ENCODE measurements around the gene RRP1. TPM values are rescaled to one million over a fixed set of nuclear protein-coding genes. Genes with fewer than 3 reads are reported as not detected.
"Not testable (repeated sequence)": the region's sequence is repeated elsewhere in the genome, so short reads cannot be mapped to it uniquely, and the experiment has no call there.

Gene RRP1
- polyA plus RNA-seq, 2 of the 4 experiments (the other 2 are of a cell fraction) = 15.4 to 29.5 TPM

DNA sequence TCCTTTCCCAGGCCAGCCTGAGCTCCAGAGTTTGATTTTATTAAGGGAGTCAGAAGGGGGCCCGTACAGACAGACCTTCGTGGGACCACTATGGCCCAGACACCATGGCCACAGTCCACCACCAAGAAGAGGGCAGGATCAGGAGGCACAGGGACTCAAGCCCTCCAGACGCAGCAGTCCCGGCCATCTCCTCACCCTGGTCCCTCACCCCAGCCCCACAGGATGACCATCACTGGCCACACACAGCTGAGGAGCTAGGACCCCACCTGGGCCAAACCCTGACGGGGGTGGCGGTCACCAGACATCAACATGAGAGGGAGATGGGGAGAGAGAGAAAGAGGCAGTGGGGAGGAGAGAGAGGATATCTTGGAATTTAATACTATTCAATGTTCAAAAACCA, 46.5 kb downstream of the RRP1 start:
- CTCF ChIA-PET = interaction anchor here (0.5 kb wide), 1 partner anchor 154 kb away, joined by 3 read pairs; no protein-coding TSS in a partner anchor

DNA sequence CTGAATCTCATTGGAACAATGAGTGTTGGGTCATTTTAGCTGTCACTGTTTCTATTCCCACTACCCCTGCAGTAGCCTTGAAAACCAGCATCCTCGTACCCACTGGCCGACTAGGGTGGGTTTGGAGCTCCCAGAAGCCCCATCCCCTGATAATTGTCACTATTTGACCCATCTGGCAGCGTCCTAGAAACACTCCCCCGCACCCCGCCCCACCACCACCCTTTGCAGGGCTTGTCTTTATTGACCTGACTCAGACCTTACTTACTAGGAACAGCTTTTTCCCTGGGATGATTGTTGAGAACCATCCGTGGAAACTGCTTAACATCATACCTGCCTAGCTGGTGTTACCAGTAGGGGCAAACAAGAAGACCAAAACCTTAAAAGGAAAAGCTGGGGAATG, 47.2 kb downstream of the RRP1 start:
- Histone ChIP-seq H3K9me3 (no peaks in the 10 kb centered on the region), H3K27ac (no peak overlapping the region), H3K4me3 (no peak overlapping the region), H3K4me1 (no peaks in the 10 kb centered on the region), H3K4me2 (no peak overlapping the region)
- FAIRE-seq = no peak
- POLR2A ChIA-PET = no interaction called here
- DNase-seq (ENCODE audit: low read depth in 1 of 2, low spot score in 1 of 2) = no peak
- 16% methylated on average over 6 of the region's 6 CpGs for WGBS (ENCODE audit: missing lambda C conversion rate)
- CTCF ChIA-PET = interaction anchor here (0.5 to 1.5 kb wide), 2 partner anchors 26 to 154 kb away, joined by 3 to 4 read pairs; no protein-coding TSS in a partner anchor
- TF ChIP-seq POLR2A (IDR thresholded peaks at IDR 0.05; ENCODE audit: low read length) (no peak), CBX8 (IDR thresholded peaks at IDR 0.05) (no peak), CEBPB (IDR thresholded peaks at IDR 0.05) (no peak)
- ATAC-seq = no peak

More for the DNA sequence above, 46.5 kb downstream of the RRP1 start:
- no peak overlapping the region for H3K4me3 ChIP-seq
- no peaks in the 10 kb centered on the region for H3K9me3 ChIP-seq
- POLR2A ChIA-PET = no interaction called here
- no peak for TF ChIP-seq GATA3 (IDR thresholded peaks at IDR 0.05; ENCODE audit: borderline replicate concordance)
- no peak for TF ChIP-seq HOXB5 (CRISPR knock-in tag; IDR thresholded peaks at IDR 0.05)
- no peak for TF ChIP-seq MYC (IDR thresholded peaks at IDR 0.05; ENCODE audit: borderline replicate concordance, low read length)
- no peak for TF ChIP-seq ZFP36 (IDR thresholded peaks at IDR 0.05; ENCODE audit: borderline replicate concordance, partially characterized antibody)
- H3K4me1 ChIP-seq = no peaks in the 10 kb centered on the region
- ATAC-seq (no peak), DNase-seq (ENCODE audit: low read depth in 1 of 2, low spot score in 1 of 2) (no peak), FAIRE-seq (no peak)
- WGBS (ENCODE audit: missing lambda C conversion rate) = 35% methylated on average over 3 of the region's 6 CpGs
- H3K27ac ChIP-seq = no peak overlapping the region
- H3K4me2 ChIP-seq = no peak overlapping the region

DNA sequence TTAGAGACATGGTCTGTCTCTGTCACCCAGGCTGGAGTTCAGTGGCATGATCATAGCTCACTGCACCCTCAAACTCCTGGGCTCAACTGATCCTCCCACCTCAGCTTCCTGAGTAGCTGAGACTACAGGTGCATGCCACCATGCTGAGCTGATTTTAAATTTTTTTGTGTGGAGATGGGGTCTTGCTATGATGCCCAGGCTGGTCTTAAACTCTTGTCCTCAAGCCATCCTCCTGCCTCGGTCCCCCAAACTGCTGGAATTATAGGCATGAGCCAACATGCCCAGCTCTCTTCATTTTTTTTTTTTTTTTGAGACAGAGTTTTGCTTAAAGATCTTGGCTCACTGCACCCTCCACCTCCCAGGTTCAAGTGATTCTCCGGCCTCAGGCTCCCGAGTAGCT, 50.9 kb downstream of the RRP1 start:
- CTCF ChIA-PET = interaction anchor here (0.8 kb wide), 1 partner anchor 9 kb away, joined by 3 read pairs; no protein-coding TSS in a partner anchor
- POLR2A ChIA-PET = no interaction called here
- 85% methylated on average over 3 of the region's 3 CpGs for WGBS (ENCODE audit: missing lambda C conversion rate)
- Histone ChIP-seq H3K4me2 (no peak overlapping the region), H3K9me3 (no peaks in the 10 kb centered on the region), H3K4me3 (no peak overlapping the region), H3K4me1 (no peaks in the 10 kb centered on the region), H3K27ac (no peak overlapping the region)
- FAIRE-seq (no peak), ATAC-seq (no peak), DNase-seq (ENCODE audit: low read depth in 1 of 2, low spot score in 1 of 2) (no peak)
- no peak for TF ChIP-seq NFE2L2 (conservative IDR thresholded peaks at IDR 0.05; ENCODE audit: low read length)
- no peak for TF ChIP-seq RARB (CRISPR knock-in tag; IDR thresholded peaks at IDR 0.05)
- no peak for TF ChIP-seq BHLHE40 (IDR thresholded peaks at IDR 0.05; ENCODE audit: low read depth, low read length)
- TF ChIP-seq RAD21 (conservative IDR thresholded peaks at IDR 0.05 in 1 of 2, IDR thresholded peaks at IDR 0.05 in 1 of 2) = no peak
- TF ChIP-seq NPAS2 (CRISPR knock-in tag; IDR thresholded peaks at IDR 0.05; ENCODE audit: borderline replicate concordance) = no peak
- no peak for TF ChIP-seq ZC3H11A (IDR thresholded peaks at IDR 0.05)
- no peak for TF ChIP-seq TFCP2L1 (CRISPR knock-in tag; IDR thresholded peaks at IDR 0.05)
- TF ChIP-seq KDM5A (IDR thresholded peaks at IDR 0.05) = no peak
- TF ChIP-seq ESRRA (IDR thresholded peaks at IDR 0.05; ENCODE audit: borderline replicate concordance, low read length) = no peak
- TF ChIP-seq MAZ (IDR thresholded peaks at IDR 0.05; ENCODE audit: borderline replicate concordance, low read depth, low read length) = no peak
- TF ChIP-seq EP300 (IDR thresholded peaks at IDR 0.05) = no peak
- TF ChIP-seq RFX5 (IDR thresholded peaks at IDR 0.05) = no peak
- TF ChIP-seq EHF (CRISPR knock-in tag; IDR thresholded peaks at IDR 0.05) = no peak
- TF ChIP-seq MYC (IDR thresholded peaks at IDR 0.05; ENCODE audit: borderline replicate concordance, low read length) = no peak
- no peak for TF ChIP-seq JUN (IDR thresholded peaks at IDR 0.05)
- no peak for TF ChIP-seq MAFK (IDR thresholded peaks at IDR 0.05; ENCODE audit: partially characterized antibody)
- TF ChIP-seq HOXB13 (CRISPR knock-in tag; IDR thresholded peaks at IDR 0.05; ENCODE audit: low read depth) = no peak
- no peak for TF ChIP-seq SMC3 (IDR thresholded peaks at IDR 0.05)

DNA sequence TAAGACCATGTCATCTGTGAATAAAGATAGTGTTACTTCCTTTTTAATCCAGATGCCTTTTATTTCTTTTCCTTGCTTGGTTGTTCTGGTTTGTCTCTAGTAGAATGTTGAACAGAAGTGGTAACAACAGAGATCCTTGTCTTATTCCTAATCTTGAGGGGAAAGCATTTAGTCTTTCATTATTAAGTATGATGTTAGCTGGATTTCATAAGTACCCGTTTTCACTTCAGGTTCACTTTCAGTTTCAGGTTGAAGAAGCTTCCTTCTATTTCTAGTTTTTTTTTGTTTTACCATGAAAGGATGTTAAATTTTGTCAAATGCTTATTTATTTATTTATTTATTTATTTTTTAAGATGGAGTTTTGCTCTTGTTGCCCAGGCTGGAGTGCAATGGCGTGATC, 53.4 kb downstream of the RRP1 start:
- DNase-seq (ENCODE audit: low read depth in 1 of 2, low spot score in 1 of 2) (no peak), ATAC-seq (no peak), FAIRE-seq (no peak)
- Histone ChIP-seq H3K4me1 (no peaks in the 10 kb centered on the region), H3K4me2 (no peak overlapping the region), H3K27ac (no peak overlapping the region), H3K9me3 (no peaks in the 10 kb centered on the region), H3K4me3 (no peak overlapping the region)
- 68% methylated on average over 2 of the region's 2 CpGs for WGBS (ENCODE audit: missing lambda C conversion rate)
- TF ChIP-seq GATA3 (IDR thresholded peaks at IDR 0.05; ENCODE audit: borderline replicate concordance) (no peak), SMC3 (IDR thresholded peaks at IDR 0.05) (no peak), MAFK (IDR thresholded peaks at IDR 0.05; ENCODE audit: partially characterized antibody) (no peak), RFX5 (IDR thresholded peaks at IDR 0.05) (no peak), FOSL2 (IDR thresholded peaks at IDR 0.05) (no peak), FOSL2 (CRISPR knock-in tag; IDR thresholded peaks at IDR 0.05) (no peak), HOXB5 (CRISPR knock-in tag; IDR thresholded peaks at IDR 0.05) (no peak)
- TF ChIP-seq, protein P1, sequence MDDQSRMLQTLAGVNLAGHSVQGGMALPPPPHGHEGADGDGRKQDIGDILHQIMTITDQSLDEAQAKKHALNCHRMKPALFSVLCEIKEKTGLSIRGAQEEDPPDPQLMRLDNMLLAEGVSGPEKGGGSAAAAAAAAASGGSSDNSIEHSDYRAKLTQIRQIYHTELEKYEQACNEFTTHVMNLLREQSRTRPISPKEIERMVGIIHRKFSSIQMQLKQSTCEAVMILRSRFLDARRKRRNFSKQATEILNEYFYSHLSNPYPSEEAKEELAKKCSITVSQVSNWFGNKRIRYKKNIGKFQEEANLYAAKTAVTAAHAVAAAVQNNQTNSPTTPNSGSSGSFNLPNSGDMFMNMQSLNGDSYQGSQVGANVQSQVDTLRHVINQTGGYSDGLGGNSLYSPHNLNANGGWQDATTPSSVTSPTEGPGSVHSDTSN (IDR thresholded peaks at IDR 0.05) = no peak
- TF ChIP-seq, protein P2, sequence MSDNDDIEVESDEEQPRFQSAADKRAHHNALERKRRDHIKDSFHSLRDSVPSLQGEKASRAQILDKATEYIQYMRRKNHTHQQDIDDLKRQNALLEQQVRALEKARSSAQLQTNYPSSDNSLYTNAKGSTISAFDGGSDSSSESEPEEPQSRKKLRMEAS (IDR thresholded peaks at IDR 0.05) = no peak
- ChIA-PET CTCF (no interaction called here), POLR2A (no interaction called here)

DNA sequence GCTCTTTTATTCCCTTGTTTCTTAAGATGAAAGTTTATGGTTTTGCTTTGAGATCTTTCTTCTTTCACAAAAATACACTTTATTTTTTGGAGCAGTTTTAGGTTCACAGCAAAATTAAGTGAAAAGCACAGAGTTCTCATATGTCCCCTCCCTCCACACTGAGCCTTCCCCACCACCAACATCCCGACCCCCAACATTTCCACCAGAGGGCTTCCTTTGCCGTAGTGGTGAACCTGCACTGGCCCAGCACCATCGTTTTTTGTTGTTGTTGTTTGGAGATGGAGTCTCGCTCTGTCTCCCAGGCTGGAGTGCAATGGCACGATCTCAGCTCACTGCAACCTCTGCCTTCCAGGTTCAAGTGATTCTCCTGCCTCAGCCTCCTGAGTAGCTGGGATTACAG, 55.5 kb downstream of the RRP1 start:
- H3K4me3 ChIP-seq; H3K27ac ChIP-seq; H3K4me2 ChIP-seq; ATAC-seq; FAIRE-seq; POLR2A ChIA-PET; DNase-seq (ENCODE audit: low read depth in 1 of 2, low spot score in 1 of 2); H3K9me3 ChIP-seq; H3K4me1 ChIP-seq: not testable (repeated sequence)
- WGBS (ENCODE audit: missing lambda C conversion rate) = 69% methylated on average over 5 of the region's 5 CpGs
- CTCF ChIA-PET = interaction anchor here (1.7 kb wide), 1 partner anchor 33 kb away, joined by 4 read pairs; no protein-coding TSS in a partner anchor
